GM12875 (cell line): ENCODE results near the gene RCAN2.
"Not testable (repeated sequence)": the region's sequence is repeated elsewhere in the genome, so short reads cannot be mapped to it uniquely, and the experiment has no call there.

Experiments
- H3K4me3 ChIP-seq: one replicate; pipeline ENCODE4 v1.5.1; 2011; ENCODE audit warnings: low read depth, low read length, control low read depth
- CTCF ChIP-seq: IDR thresholded peaks from 2 replicates; pipeline ENCODE4 v1.5.1; 2011; ENCODE audit warnings: low read depth, mild to moderate bottlenecking, control low read depth, inconsistent platforms, low read length, moderate library complexity, borderline replicate concordance; ENCODE audit not compliant: insufficient read depth

Gene RCAN2

GRCh38 chr6:46407246-46407645, 84.0 kb downstream of the RCAN2 start:
- TF ChIP-seq CTCF, result no peak
- no peak overlapping the region for H3K4me3 ChIP-seq

GRCh38 chr6:46405620-46406180, 85.5 kb downstream of the RCAN2 start:
- not testable (repeated sequence) for H3K4me3 ChIP-seq

GRCh38 chr6:46400898-46401297, 90.4 kb downstream of the RCAN2 start:
- TF ChIP-seq CTCF, result no peak
- no peak overlapping the region for H3K4me3 ChIP-seq

GRCh38 chr6:46395530-46395929, 95.7 kb downstream of the RCAN2 start:
- H3K4me3 ChIP-seq, result no peak overlapping the region
- no peak for TF ChIP-seq CTCF

- no peak for TF ChIP-seq CTCF
- no peak overlapping the region for H3K4me3 ChIP-seq
These were observed 97.3 kb downstream of the RCAN2 start for GRCh38 chr6:46393940-46394337.

- H3K4me3 ChIP-seq, result no peak overlapping the region
- no peak for TF ChIP-seq CTCF
These were observed 97.9 kb downstream of the RCAN2 start for GRCh38 chr6:46393161-46393939.

- no peak overlapping the region for H3K4me3 ChIP-seq
- no peak for TF ChIP-seq CTCF
These were observed 99.0 kb downstream of the RCAN2 start for GRCh38 chr6:46392294-46392693.
